Endothelial cell of umbilical vein (primary cell): Measurements from ENCODE around the gene GRM4. TPM values are rescaled to one million over a fixed set of nuclear protein-coding genes. Genes with fewer than 3 reads are reported as not detected.

Experiments
- BruUV-seq: library from RNA; stranded (reverse); fragments of 400-500 nt; replicated peaks from 2 replicates; lab custom pipeline; 2021; lab: Mats Ljungman, UMichigan
- CTCF ChIA-PET: fragments of 300-600, 350-600 bp; sonication (Branson Sonifier 250); formaldehyde crosslinking; loops from one replicate; lab custom pipeline; 2021; ENCODE audit warnings: antibody characterized with exemption, inconsistent platforms; lab: Charles Lee
- POLR2A ChIA-PET: fragments of 300-600, 350-600 bp; sonication (Branson Sonifier 250); formaldehyde crosslinking; loops from one replicate; lab custom pipeline; 2021; ENCODE audit warnings: antibody characterized with exemption, inconsistent platforms; lab: Charles Lee
- DNase-seq: peaks from one replicate; pipeline ENCODE4 v3.0.0-alpha.2; 2011; ENCODE audit warnings: low read depth, low spot score
- FAIRE-seq: peaks from 2 replicates; lab custom pipeline; 2011; peaks lifted over from hg19 to GRCh38; lab: Jason Lieb, UNC
- H2AFZ ChIP-seq: 2 replicates; pipeline ENCODE4 v1.6.0; 2012; ENCODE audit warnings: low read depth, low read length, control low read depth, inconsistent platforms
- H3K27ac ChIP-seq: 2 replicates; pipeline ENCODE4 v1.5.1; 2011; ENCODE audit warnings: low read depth, mild to moderate bottlenecking, control low read depth, low read length, moderate library complexity; ENCODE audit not compliant: insufficient read depth
- H3K27me3 ChIP-seq, 2 experiments: 2 replicates each; pipeline versions ENCODE4 v1.6.0 to v1.6.1; 2011; ENCODE audit warnings: low read length in 2 of 2, mixed read lengths in 1 of 2; ENCODE audit not compliant: control insufficient read depth in 2 of 2, insufficient read depth in 2 of 2
- H3K36me3 ChIP-seq, 2 experiments: 2 replicates in 1 of 2; 3 replicates in 1 of 2; pipeline ENCODE4 v1.5.1; 2011; ENCODE audit warnings: low read length in 2 of 2, mild to moderate bottlenecking in 1 of 2, moderate library complexity in 1 of 2; ENCODE audit not compliant: control insufficient read depth in 2 of 2, insufficient read depth in 2 of 2; ENCODE audit errors: extremely low read depth in 1 of 2
- H3K4me1 ChIP-seq: 3 replicates; pipeline ENCODE4 v1.5.1; 2011; ENCODE audit warnings: mild to moderate bottlenecking, low read length; ENCODE audit not compliant: control insufficient read depth, insufficient read depth; ENCODE audit errors: extremely low read depth
- H3K4me2 ChIP-seq: 2 replicates; pipeline ENCODE4 v1.6.1; 2011; ENCODE audit warnings: low read length, control low read depth, mixed read lengths; ENCODE audit not compliant: insufficient read depth
- H3K4me3 ChIP-seq, 3 experiments: fragments of 200-600 bp in 1 of 3; sonication (generic), shearing (Covaris generic) in 1 of 3; replicated peaks in 1 of 3; 2 replicates each; pipeline ENCODE4 v1.5.1; 2011 to 2016; ENCODE audit warnings: control low read depth in 3 of 3, low read length in 3 of 3, mild to moderate bottlenecking in 2 of 3, inconsistent platforms in 1 of 3, low read depth in 1 of 3, moderate library complexity in 1 of 3; ENCODE audit not compliant: insufficient read depth in 1 of 3
- H3K79me2 ChIP-seq: 2 replicates; pipeline ENCODE4 v1.6.0; 2012; ENCODE audit warnings: low read length, inconsistent platforms; ENCODE audit not compliant: control insufficient read depth, insufficient read depth
- H3K9ac ChIP-seq: replicated peaks from 2 replicates; pipeline ENCODE3; 2011; ENCODE audit warnings: low read length, control low read depth; ENCODE audit not compliant: insufficient read depth; ENCODE audit errors: extremely low read depth
- H3K9me1 ChIP-seq: replicated peaks from 3 replicates; pipeline ENCODE4 v1.6.0; 2011; ENCODE audit warnings: mild to moderate bottlenecking, low read length; ENCODE audit not compliant: control insufficient read depth, insufficient read depth; ENCODE audit errors: extremely low read depth
- H3K9me3 ChIP-seq: replicated peaks from 2 replicates; pipeline ENCODE4 v1.5.1; 2012; ENCODE audit warnings: low read length, inconsistent platforms; ENCODE audit not compliant: control insufficient read depth, insufficient read depth
- H4K20me1 ChIP-seq: replicated peaks from 2 replicates; pipeline ENCODE3; 2011; ENCODE audit warnings: mild to moderate bottlenecking, low read length; ENCODE audit not compliant: control insufficient read depth, insufficient read depth; ENCODE audit errors: extremely low read depth
- CTCF ChIP-seq, 2 donors: IDR thresholded peaks; 1 replicate in 1 of 2; 2 replicates in 1 of 2; pipeline ENCODE4 v1.5.1; 2011; ENCODE audit warnings: low read length in 2 of 2, mild to moderate bottlenecking in 2 of 2, moderate library complexity in 2 of 2, control low read depth in 1 of 2, inconsistent platforms in 1 of 2, low read depth in 1 of 2; ENCODE audit not compliant: insufficient read depth in 1 of 2; ENCODE audit errors: extremely low read depth in 1 of 2
- EZH2 ChIP-seq: IDR thresholded peaks from 2 replicates; pipeline ENCODE4 v1.6.1; 2012; ENCODE audit warnings: borderline replicate concordance, low read depth, mild to moderate bottlenecking, moderate library complexity, low read length, inconsistent platforms; ENCODE audit not compliant: severe bottlenecking
- FOS ChIP-seq: IDR thresholded peaks from 2 replicates; pipeline ENCODE4 v1.6.1; 2011; ENCODE audit warnings: mild to moderate bottlenecking, low read length, moderate library complexity, borderline replicate concordance; ENCODE audit not compliant: insufficient read depth
- GATA2 ChIP-seq: IDR thresholded peaks from 2 replicates; pipeline ENCODE4 v1.7.0; 2011; ENCODE audit warnings: low read depth, mild to moderate bottlenecking, moderate library complexity, mixed read lengths, low read length; ENCODE audit not compliant: insufficient read length, insufficient read depth
- JUN ChIP-seq: IDR thresholded peaks from 2 replicates; pipeline ENCODE4 v1.6.1; 2011; ENCODE audit warnings: borderline replicate concordance, low read depth; ENCODE audit not compliant: insufficient read length, insufficient read depth
- MAX ChIP-seq: IDR thresholded peaks from 2 replicates; pipeline ENCODE4 v1.6.1; 2011; ENCODE audit not compliant: insufficient read depth, insufficient read length
- MYC ChIP-seq: IDR thresholded peaks from one replicate; pipeline ENCODE4 v1.6.1; 2011; ENCODE audit warnings: mild to moderate bottlenecking, low read depth, low read length
- POLR2A ChIP-seq: IDR thresholded peaks from 2 replicates; pipeline ENCODE4 v1.6.1; 2012; ENCODE audit warnings: low read depth, mild to moderate bottlenecking, control low read depth, low read length
- POLR2AphosphoS5 ChIP-seq: IDR thresholded peaks from 2 replicates; pipeline ENCODE4 v1.6.1; 2012; ENCODE audit warnings: low read depth, mild to moderate bottlenecking, control low read depth, low read length, moderate library complexity; ENCODE audit not compliant: insufficient read depth
- dilution Hi-C: fragments of 300-500 bp; cut with MboI; formaldehyde crosslinking; loops from one replicate; pipeline ENCODE4 v1.15.0; 2019; ENCODE audit warnings: low sequenced_read_pairs; ENCODE audit not compliant: extremely low pct_ligation_motif_present
- intact Hi-C: fragments of 100-400 bp; cut with micrococcal nuclease; formaldehyde crosslinking; loops from one replicate; pipeline ENCODE4 v1.10.0; 2022
- polyA plus RNA-seq, 4 experiments: library from polyadenylated mRNA; depleted of rRNA in 3 of 4; stranded (reverse) in 3 of 4; unstranded in 1 of 4; fragments of >200 nt; gene quantifications; 2 replicates each; pipeline versions ENCODE4 v1.2.1 to v1.2.3, GENCODE V29; 2011 to 2012; ENCODE audit warnings: missing spikeins in 1 of 4
- total RNA-seq: library from RNA; stranded (reverse); gene quantifications from 2 replicates; pipeline ENCODE4 v1.2.3, GENCODE V29; 2021

The GRM4 gene
- total and polyA plus RNA-seq, 2 donors (not counting 3 experiments of a cell fraction or from before 2014, with no cell fraction given): 0.03 TPM; not detected in 1

DNA sequence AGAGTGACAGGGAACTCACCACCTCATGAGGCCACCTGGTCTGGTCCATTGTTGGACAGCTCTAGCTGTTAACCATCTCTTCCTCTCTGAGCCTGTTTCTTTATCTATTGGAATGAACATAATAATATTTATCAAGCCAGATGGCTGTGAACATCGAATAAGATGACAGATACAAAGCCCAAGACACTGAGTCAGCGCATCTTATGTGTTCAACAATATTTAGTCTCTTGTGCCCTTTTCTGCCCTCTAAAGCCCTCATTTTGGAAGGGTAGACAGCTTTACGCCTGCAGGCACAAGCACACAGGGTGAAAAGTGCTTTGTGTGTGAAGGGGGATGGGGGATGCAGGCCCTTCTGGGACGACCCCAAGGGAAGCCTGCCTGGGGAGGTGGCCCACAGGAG, 164.0 kb downstream of the GRM4 start:
- Histone ChIP-seq H3K27me3 (peaks cover 1 to 8% of the 10 kb centered on the region in 2 experiments), H3K9me3 (no peaks in the 10 kb centered on the region), H3K4me1 (no peaks in the 10 kb centered on the region), H3K79me2 (no peaks in the 10 kb centered on the region), H3K9ac (no peak overlapping the region), H3K9me1 (no peaks in the 10 kb centered on the region), H3K36me3 (no peaks in the 10 kb centered on the region), H3K27ac (no peak overlapping the region), H3K4me2 (no peak overlapping the region), H2AFZ (no peak overlapping the region), H3K4me3 (no peak overlapping the region), H4K20me1 (no peaks in the 10 kb centered on the region)
- BruUV-seq: no TSS peak
- POLR2A ChIA-PET: no interaction called here
- no peak for DNase-seq
- dilution Hi-C loops (no loop called here), intact Hi-C loops (no loop called here)
- no peak for FAIRE-seq
- CTCF ChIA-PET: no interaction called here
- TF ChIP-seq POLR2A (no peak), FOS (no peak), POLR2AphosphoS5 (no peak), MYC (no peak), GATA2 (no peak), MAX (no peak), CTCF (IDR thresholded peaks at IDR 0.05; ENCODE audit: extremely low read depth in 1 of 2, insufficient read depth in 1 of 2, low read depth in 1 of 2, low read length in 2 of 2) (no peak), JUN (no peak), EZH2 (no peak)
